GM12878 (cell line): Measurements from ENCODE around the gene ERCC1. TPM values are rescaled to one million over a fixed set of nuclear protein-coding genes. Genes with fewer than 3 reads are reported as not detected.

Experiments used
- CBX3 ChIP-seq: fragments of 200-600 bp; sonication (generic); IDR thresholded peaks from 2 replicates; pipeline ENCODE4 v1.6.1; 2016; ENCODE audit warnings: low read depth, borderline replicate concordance
- CREM ChIP-seq: IDR thresholded peaks from 2 replicates; pipeline ENCODE4 v1.6.1; 2014; ENCODE audit warnings: antibody characterized with exemption, low read depth
- EP300 ChIP-seq, 2 experiments: fragments of 150-350 bp in 1 of 2; IDR thresholded peaks; 2 replicates each; pipeline ENCODE4 v1.6.1; 2011 to 2012; ENCODE audit warnings: low read depth in 2 of 2, low read length in 2 of 2, borderline replicate concordance in 1 of 2, improper control_type of control experiment in 1 of 2, inconsistent platforms in 1 of 2; ENCODE audit not compliant: control insufficient read depth in 1 of 2
- HDGF ChIP-seq: fragments of 450-650 bp; IDR thresholded peaks from 2 replicates; pipeline ENCODE4 v1.6.1; 2016; ENCODE audit warnings: antibody characterized with exemption
- IKZF2 ChIP-seq, 2 experiments: fragments of 450-650 bp; IDR thresholded peaks; 2 replicates each; pipeline ENCODE4 v1.6.1; 2017; ENCODE audit warnings: mild to moderate bottlenecking in 2 of 2, moderate library complexity in 2 of 2
- MEF2A ChIP-seq: IDR thresholded peaks from 2 replicates; pipeline ENCODE4 v1.6.1; 2011; ENCODE audit warnings: low read depth, mild to moderate bottlenecking, low read length, moderate library complexity; ENCODE audit not compliant: insufficient read depth
- MTA3 ChIP-seq: IDR thresholded peaks from 2 replicates; pipeline ENCODE4 v1.6.1; 2012; ENCODE audit warnings: low read length, inconsistent platforms, borderline replicate concordance
- MXI1 ChIP-seq: fragments of 150-350 bp; IDR thresholded peaks from 2 replicates; pipeline ENCODE4 v1.6.1; 2011; ENCODE audit warnings: low read depth, mild to moderate bottlenecking, inconsistent platforms, low read length, improper control_type of control experiment
- NFXL1 ChIP-seq: fragments of 450-650 bp; IDR thresholded peaks from 2 replicates; pipeline ENCODE4 v1.6.1; 2017; ENCODE audit warnings: antibody characterized with exemption, mild to moderate bottlenecking, borderline replicate concordance
- NR2C2 ChIP-seq: IDR thresholded peaks from 2 replicates; pipeline ENCODE4 v1.6.1; 2011; ENCODE audit warnings: borderline replicate concordance, low read depth; ENCODE audit not compliant: control insufficient read depth, insufficient read length
- PAX5 ChIP-seq: IDR thresholded peaks from 2 replicates; pipeline ENCODE4 v1.6.1; 2011; ENCODE audit warnings: low read depth, low read length, borderline replicate concordance
- RUNX3 ChIP-seq: IDR thresholded peaks from 2 replicates; pipeline ENCODE4 v1.6.1; 2012; ENCODE audit warnings: low read length, inconsistent platforms
- SMARCA5 ChIP-seq: fragments of 450-650 bp; IDR thresholded peaks from 2 replicates; pipeline ENCODE4 v1.6.1; 2017; ENCODE audit warnings: mild to moderate bottlenecking
- TAF1 ChIP-seq: IDR thresholded peaks from 2 replicates; pipeline ENCODE4 v1.6.1; 2011; ENCODE audit warnings: mild to moderate bottlenecking, low read depth, low read length, borderline replicate concordance
- TBL1XR1 ChIP-seq: IDR thresholded peaks from 2 replicates; pipeline ENCODE4 v1.6.1; 2012; ENCODE audit warnings: low read depth, low read length, improper control_type of control experiment
- polyA plus RNA-seq, 11 experiments: library from polyadenylated mRNA; depleted of rRNA in 4 of 11; unstranded in 6 of 11; stranded (reverse) in 5 of 11; fragments of >200 nt; fragmentation: Nextera tagmentation in 4 of 11; fragmentation: Illumina TruSeq in 1 of 11; extraction: Ambion mirVana in 4 of 11; extraction: Trizol in 1 of 11; gene quantifications; 1 replicate in 1 of 11; 2 replicates in 10 of 11; pipeline versions ENCODE4 v1.2.1 to v1.2.3, GENCODE V29; 2011 to 2016; ENCODE audit warnings: inconsistent platforms in 2 of 11, missing spikeins in 2 of 11, low read depth in 1 of 11
- total RNA-seq, 4 experiments: library from RNA; depleted of rRNA in 3 of 4; stranded (reverse); fragments of >200 nt in 3 of 4; fragmentation: Illumina TruSeq in 1 of 4; extraction: Trizol in 1 of 4; gene quantifications; 2 replicates each; pipeline versions ENCODE4 v1.2.1 to v1.2.3, GENCODE V29; 2013 to 2021
- TF ChIP-seq, protein P1 (sequence below): fragments of 450-650 bp; formaldehyde crosslinking; IDR thresholded peaks from 2 replicates; pipeline ENCODE4 v1.4.0; 2022; ENCODE audit warnings: mild to moderate bottlenecking, moderate library complexity
- TF ChIP-seq, protein P2 (sequence below): IDR thresholded peaks from 2 replicates; pipeline ENCODE4 v1.6.1; 2012; ENCODE audit warnings: improper control_type of control experiment, low read depth, low read length; ENCODE audit not compliant: insufficient replicate concordance
- TF ChIP-seq, protein P3 (sequence below): IDR thresholded peaks from 2 replicates; pipeline ENCODE4 v1.6.1; 2012; ENCODE audit warnings: low read depth, low read length, improper control_type of control experiment
- TF ChIP-seq, protein P4 (sequence below): IDR thresholded peaks from 2 replicates; pipeline ENCODE4 v1.6.1; 2012; ENCODE audit warnings: mild to moderate bottlenecking, low read depth, low read length

Gene ERCC1
- total and polyA plus RNA-seq, 10 of the 15 experiments (the other 5 are each of a cell fraction or from before 2014, with no cell fraction given), result 14.7 to 104 (median 61.1) TPM

DNA sequence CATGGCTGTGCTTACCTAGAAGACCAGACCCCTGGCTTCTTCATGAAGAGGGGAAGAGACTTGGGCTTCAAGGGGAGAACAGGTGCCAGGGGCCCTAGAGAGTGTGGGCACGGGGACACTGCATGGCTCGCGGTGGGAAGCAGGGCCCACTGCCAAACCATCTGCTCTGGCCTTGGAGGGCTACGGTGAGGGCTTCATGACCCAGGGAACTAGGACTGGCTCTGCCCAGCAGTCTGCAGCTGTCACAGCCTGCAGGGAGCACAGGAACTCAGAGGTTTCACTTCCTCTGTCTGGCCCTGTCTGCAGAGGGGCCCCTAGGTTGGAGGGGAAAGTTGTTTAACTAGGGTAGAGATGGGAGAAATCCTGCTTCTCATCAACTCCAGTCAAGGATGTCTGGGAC is 4.3 kb downstream of the ERCC1 start (continued):
- TF ChIP-seq EP300 (IDR thresholded peaks at IDR 0.05; ENCODE audit: borderline replicate concordance in 1 of 2, control insufficient read depth in 1 of 2, low read depth in 2 of 2, low read length in 2 of 2) (peak; percentile 48 to 95; a peak in 3 of 4 replicates), MXI1 (peak; percentile 65), CREM (peak; percentile 77), IKZF2 (IDR thresholded peaks at IDR 0.05) (peak; percentile 94 to 95), TBL1XR1 (peak; percentile 90), SMARCA5 (no peak), MTA3 (no peak), TAF1 (no peak), RUNX3 (peak; percentile 62), PAX5 (peak; percentile 75; the same call in 1 of the 2 replicates), NR2C2 (no peak), HDGF (peak; percentile 79), NFXL1 (no peak), MEF2A (peak; percentile 65; the same call in 1 of the 2 replicates), CBX3 (no peak)
- TF ChIP-seq, protein P1, sequence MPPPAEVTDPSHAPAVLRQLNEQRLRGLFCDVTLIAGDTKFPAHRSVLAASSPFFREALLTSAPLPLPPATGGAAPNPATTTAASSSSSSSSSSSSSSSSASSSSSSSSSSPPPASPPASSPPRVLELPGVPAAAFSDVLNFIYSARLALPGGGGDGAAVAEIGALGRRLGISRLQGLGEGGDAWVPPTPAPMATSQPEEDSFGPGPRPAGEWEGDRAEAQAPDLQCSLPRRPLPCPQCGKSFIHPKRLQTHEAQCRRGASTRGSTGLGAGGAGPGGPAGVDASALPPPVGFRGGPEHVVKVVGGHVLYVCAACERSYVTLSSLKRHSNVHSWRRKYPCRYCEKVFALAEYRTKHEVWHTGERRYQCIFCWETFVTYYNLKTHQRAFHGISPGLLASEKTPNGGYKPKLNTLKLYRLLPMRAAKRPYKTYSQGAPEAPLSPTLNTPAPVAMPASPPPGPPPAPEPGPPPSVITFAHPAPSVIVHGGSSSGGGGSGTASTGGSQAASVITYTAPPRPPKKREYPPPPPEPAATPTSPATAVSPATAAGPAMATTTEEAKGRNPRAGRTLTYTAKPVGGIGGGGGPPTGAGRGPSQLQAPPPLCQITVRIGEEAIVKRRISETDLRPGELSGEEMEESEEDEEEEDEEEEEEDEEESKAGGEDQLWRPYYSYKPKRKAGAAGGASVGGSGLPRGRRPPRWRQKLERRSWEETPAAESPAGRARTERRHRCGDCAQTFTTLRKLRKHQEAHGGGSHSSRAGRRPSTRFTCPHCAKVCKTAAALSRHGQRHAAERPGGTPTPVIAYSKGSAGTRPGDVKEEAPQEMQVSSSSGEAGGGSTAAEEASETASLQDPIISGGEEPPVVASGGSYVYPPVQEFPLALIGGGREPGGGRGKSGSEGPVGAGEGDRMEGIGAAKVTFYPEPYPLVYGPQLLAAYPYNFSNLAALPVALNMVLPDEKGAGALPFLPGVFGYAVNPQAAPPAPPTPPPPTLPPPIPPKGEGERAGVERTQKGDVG (CRISPR knock-in tag), result no peak
- TF ChIP-seq, protein P2, sequence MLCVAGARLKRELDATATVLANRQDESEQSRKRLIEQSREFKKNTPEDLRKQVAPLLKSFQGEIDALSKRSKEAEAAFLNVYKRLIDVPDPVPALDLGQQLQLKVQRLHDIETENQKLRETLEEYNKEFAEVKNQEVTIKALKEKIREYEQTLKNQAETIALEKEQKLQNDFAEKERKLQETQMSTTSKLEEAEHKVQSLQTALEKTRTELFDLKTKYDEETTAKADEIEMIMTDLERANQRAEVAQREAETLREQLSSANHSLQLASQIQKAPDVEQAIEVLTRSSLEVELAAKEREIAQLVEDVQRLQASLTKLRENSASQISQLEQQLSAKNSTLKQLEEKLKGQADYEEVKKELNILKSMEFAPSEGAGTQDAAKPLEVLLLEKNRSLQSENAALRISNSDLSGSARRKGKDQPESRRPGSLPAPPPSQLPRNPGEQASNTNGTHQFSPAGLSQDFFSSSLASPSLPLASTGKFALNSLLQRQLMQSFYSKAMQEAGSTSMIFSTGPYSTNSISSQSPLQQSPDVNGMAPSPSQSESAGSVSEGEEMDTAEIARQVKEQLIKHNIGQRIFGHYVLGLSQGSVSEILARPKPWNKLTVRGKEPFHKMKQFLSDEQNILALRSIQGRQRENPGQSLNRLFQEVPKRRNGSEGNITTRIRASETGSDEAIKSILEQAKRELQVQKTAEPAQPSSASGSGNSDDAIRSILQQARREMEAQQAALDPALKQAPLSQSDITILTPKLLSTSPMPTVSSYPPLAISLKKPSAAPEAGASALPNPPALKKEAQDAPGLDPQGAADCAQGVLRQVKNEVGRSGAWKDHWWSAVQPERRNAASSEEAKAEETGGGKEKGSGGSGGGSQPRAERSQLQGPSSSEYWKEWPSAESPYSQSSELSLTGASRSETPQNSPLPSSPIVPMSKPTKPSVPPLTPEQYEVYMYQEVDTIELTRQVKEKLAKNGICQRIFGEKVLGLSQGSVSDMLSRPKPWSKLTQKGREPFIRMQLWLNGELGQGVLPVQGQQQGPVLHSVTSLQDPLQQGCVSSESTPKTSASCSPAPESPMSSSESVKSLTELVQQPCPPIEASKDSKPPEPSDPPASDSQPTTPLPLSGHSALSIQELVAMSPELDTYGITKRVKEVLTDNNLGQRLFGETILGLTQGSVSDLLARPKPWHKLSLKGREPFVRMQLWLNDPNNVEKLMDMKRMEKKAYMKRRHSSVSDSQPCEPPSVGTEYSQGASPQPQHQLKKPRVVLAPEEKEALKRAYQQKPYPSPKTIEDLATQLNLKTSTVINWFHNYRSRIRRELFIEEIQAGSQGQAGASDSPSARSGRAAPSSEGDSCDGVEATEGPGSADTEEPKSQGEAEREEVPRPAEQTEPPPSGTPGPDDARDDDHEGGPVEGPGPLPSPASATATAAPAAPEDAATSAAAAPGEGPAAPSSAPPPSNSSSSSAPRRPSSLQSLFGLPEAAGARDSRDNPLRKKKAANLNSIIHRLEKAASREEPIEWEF, result no peak
- TF ChIP-seq, protein P3, sequence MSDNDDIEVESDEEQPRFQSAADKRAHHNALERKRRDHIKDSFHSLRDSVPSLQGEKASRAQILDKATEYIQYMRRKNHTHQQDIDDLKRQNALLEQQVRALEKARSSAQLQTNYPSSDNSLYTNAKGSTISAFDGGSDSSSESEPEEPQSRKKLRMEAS, result 0 out of 2 replicates have a peak, but pooled peaks have one; percentile 48
- TF ChIP-seq, protein P4, sequence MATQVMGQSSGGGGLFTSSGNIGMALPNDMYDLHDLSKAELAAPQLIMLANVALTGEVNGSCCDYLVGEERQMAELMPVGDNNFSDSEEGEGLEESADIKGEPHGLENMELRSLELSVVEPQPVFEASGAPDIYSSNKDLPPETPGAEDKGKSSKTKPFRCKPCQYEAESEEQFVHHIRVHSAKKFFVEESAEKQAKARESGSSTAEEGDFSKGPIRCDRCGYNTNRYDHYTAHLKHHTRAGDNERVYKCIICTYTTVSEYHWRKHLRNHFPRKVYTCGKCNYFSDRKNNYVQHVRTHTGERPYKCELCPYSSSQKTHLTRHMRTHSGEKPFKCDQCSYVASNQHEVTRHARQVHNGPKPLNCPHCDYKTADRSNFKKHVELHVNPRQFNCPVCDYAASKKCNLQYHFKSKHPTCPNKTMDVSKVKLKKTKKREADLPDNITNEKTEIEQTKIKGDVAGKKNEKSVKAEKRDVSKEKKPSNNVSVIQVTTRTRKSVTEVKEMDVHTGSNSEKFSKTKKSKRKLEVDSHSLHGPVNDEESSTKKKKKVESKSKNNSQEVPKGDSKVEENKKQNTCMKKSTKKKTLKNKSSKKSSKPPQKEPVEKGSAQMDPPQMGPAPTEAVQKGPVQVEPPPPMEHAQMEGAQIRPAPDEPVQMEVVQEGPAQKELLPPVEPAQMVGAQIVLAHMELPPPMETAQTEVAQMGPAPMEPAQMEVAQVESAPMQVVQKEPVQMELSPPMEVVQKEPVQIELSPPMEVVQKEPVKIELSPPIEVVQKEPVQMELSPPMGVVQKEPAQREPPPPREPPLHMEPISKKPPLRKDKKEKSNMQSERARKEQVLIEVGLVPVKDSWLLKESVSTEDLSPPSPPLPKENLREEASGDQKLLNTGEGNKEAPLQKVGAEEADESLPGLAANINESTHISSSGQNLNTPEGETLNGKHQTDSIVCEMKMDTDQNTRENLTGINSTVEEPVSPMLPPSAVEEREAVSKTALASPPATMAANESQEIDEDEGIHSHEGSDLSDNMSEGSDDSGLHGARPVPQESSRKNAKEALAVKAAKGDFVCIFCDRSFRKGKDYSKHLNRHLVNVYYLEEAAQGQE, result no peak
